Measurements from ENCODE around the gene HSPB2. TPM values are rescaled to one million over a fixed set of nuclear protein-coding genes. Genes with fewer than 3 reads are reported as not detected.
A peak's percentile ranks its signal among the peaks of the same experiment; 100 is the strongest.

HSPB2 gene
- total RNA-seq, 6 experiments from 2014 or later: 0.20 to 0.49 TPM; not detected in 4

DNA sequence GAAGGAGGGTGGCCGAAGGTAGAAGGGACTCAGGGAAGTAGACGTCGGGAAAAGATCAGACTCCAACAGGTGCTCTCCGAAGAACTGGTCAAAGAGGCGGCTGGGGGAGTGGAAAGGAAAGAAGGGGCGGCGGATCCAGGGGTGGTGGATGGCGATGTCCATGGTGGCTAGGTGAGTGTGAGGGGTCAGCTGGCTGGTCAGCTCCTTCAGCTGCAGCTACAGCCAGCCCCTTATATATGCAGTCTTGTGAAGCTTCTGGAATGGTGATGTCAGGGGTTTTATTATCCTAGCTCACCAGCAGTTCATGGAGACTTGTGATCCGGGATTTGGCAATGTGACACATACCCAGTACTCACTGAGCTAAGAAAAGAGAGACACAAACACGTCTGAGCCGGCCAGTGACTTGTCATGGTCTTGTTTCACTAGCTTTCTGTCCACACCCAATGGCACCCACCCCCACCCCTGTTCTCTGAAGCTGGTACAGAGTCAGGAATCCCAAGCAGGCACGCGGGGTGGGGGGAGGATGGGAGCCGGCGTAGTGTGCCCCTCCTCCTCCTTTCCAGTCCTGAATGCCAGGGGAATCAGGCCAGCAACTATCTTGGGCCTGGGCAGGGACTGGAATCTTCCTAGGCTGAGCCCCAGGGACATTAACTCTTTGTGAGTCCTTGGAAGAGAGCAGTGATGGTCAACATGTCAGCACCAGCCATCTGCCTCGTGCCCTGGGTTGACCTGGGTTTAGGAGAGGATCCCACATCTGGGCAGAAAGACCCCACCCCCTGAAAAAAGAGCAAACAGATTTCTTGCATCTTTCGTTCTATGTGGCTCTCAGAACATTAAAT lies 752 bp upstream of the HSPB2 start, which contains the start of gene CRYAB:
CRYAB (minus strand) TSS at position 208 of the 839 bp plus-strand sequence; CDS start at position 162, 46 bp downstream.
- H3K4me3 ChIP-seq: peak within 1 kb of the TSS; percentile 7 to 18 (median 7)
- no peaks in the 10 kb centered on the region for H3K36me3 ChIP-seq
- no peaks in the 10 kb centered on the region for H3K4me1 ChIP-seq
- peak; percentile 54 to 69 (median 56) for ATAC-seq
- WGBS (ENCODE audit: insufficient coverage, low coverage, low lambda C conversion rate, missing lambda C conversion rate): 70% methylated on average over 8 of the region's 17 CpGs
- no peaks in the 10 kb centered on the region for H3K9me3 ChIP-seq
- H3K27ac ChIP-seq: peak within 1 kb of the TSS; percentile 24 to 60 (median 51)
- DNase-seq: peak in 1 of 3 donors; percentile 52
- intact Hi-C loops (cut with DNase I): no loop called here
- no peak for TF ChIP-seq POLR2A (IDR thresholded peaks at IDR 0.05)
- TF ChIP-seq, protein P1, sequence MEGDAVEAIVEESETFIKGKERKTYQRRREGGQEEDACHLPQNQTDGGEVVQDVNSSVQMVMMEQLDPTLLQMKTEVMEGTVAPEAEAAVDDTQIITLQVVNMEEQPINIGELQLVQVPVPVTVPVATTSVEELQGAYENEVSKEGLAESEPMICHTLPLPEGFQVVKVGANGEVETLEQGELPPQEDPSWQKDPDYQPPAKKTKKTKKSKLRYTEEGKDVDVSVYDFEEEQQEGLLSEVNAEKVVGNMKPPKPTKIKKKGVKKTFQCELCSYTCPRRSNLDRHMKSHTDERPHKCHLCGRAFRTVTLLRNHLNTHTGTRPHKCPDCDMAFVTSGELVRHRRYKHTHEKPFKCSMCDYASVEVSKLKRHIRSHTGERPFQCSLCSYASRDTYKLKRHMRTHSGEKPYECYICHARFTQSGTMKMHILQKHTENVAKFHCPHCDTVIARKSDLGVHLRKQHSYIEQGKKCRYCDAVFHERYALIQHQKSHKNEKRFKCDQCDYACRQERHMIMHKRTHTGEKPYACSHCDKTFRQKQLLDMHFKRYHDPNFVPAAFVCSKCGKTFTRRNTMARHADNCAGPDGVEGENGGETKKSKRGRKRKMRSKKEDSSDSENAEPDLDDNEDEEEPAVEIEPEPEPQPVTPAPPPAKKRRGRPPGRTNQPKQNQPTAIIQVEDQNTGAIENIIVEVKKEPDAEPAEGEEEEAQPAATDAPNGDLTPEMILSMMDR (IDR thresholded peaks at IDR 0.05): no peak
- H3K27me3 ChIP-seq: no peaks in the 10 kb centered on the region

DNA sequence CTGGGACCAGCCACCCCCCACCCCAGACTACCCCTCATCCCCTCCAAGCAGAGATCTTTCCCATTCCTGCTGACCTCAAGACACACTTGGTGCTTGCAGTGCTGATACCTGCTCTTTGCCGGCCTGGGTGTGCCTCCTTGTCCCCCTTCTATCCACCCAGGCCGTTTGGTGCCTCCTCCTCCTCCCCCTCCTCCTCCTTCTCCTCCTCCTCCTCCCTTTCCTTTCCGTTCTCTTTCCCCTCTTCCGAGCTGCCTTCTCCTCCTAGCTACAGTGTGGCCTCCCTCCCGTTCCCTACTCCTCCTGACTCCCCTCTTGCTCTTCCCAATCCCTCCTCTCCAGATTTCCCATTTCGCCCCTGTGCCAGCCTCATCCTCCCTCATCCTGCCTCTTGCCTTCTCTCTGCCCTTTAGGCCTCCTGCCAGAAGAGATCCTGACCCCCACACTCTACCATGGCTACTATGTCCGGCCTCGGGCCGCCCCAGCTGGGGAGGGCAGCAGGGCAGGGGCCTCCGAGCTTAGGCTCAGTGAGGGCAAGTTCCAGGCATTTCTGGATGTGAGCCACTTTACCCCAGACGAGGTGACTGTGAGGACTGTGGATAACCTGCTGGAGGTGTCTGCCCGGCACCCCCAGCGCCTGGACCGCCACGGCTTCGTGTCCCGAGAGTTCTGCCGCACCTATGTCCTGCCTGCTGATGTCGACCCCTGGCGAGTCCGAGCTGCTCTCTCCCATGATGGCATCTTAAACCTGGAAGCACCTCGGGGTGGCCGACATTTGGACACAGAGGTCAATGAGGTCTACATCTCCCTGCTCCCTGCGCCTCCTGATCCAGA lies 712 bp downstream of the HSPB2 start:
- 53% methylated on average over 9 of the region's 24 CpGs for WGBS (ENCODE audit: insufficient coverage, low coverage, low lambda C conversion rate, missing lambda C conversion rate)
- ATAC-seq (peak in 1 of 4 donors; percentile 7), DNase-seq (no peak)
- intact Hi-C loops (cut with DNase I): no loop called here
- no peaks in the 10 kb centered on the region for H3K36me3 ChIP-seq
- no peaks in the 10 kb centered on the region for H3K9me3 ChIP-seq
- peaks cover 0 to 8% (median 2%) of the 10 kb centered on the region in 4 donors for H3K4me1 ChIP-seq
- TF ChIP-seq, protein P1 (IDR thresholded peaks at IDR 0.05): no peak
- no peak for TF ChIP-seq POLR2A (IDR thresholded peaks at IDR 0.05)
- peak overlapping the region in 1 of 3 donors; percentile 6 for H3K4me3 ChIP-seq
- H3K27me3 ChIP-seq: no peaks in the 10 kb centered on the region
- H3K27ac ChIP-seq: peak overlapping the region; percentile 38 to 60 (median 51)

DNA sequence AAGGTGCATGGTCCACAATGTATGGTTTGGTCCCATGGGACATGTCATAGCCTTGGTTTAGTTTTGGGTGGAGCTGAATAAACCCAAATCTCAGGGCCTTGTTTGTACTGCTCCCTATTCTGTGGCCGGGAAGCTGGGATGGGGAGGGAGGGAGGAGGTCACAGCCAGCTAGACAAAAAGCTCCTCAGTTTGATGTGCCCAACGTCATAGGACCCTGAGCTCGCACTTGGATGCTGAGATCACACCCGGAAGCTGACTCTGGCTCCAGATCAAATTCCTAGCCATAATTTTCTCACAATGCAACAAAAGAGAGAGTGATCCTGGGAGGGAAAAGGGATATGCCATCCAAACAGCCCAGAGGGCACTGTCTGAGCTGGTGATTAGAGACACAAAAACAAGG lies 1.5 kb downstream of the HSPB2 start:
- intact Hi-C loops (cut with DNase I): no loop called here
- Histone ChIP-seq H3K27ac (peak overlapping the region in 2 of 3 donors; percentile 49 to 60), H3K4me1 (peaks cover 0 to 10% (median 2%) of the 10 kb centered on the region in 4 donors), H3K4me3 (no peak overlapping the region), H3K9me3 (no peaks in the 10 kb centered on the region), H3K36me3 (no peaks in the 10 kb centered on the region), H3K27me3 (no peaks in the 10 kb centered on the region)
- TF ChIP-seq POLR2A (IDR thresholded peaks at IDR 0.05): no peak
- TF ChIP-seq, protein P1 (IDR thresholded peaks at IDR 0.05): no peak
- WGBS (ENCODE audit: insufficient coverage, low coverage, low lambda C conversion rate, missing lambda C conversion rate): 32% methylated on average over 3 of the region's 4 CpGs
- DNase-seq (no peak), ATAC-seq (no peak)

DNA sequence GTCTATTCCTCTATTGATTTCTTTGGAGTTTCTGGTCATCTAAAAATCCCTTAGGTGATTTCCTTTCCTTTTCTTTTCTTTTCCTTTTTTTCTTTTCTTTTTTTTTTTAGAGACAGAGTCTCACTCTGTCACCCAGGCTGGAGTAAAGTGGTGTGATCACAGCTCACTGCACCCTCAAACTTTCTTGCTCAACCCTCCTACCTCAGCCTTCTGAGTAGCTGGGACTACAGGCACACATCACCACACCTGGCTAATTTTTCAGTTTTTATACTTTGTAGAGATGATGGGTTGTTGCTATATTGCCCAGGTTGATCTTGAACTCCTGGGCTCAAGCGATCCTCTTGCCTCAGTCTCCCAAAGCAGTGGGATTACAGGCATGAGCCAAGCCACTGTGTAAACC lies 4.2 kb downstream of the HSPB2 start:
- Histone ChIP-seq H3K36me3 (no peaks in the 10 kb centered on the region), H3K27ac (no peak overlapping the region), H3K27me3 (no peaks in the 10 kb centered on the region), H3K9me3 (no peaks in the 10 kb centered on the region), H3K4me1 (peaks cover 0 to 16% (median 2%) of the 10 kb centered on the region in 4 donors), H3K4me3 (no peak overlapping the region)
- WGBS (ENCODE audit: insufficient coverage, low coverage, low lambda C conversion rate, missing lambda C conversion rate): 100% methylated on average over 1 of the region's 1 CpG
- intact Hi-C loops (cut with DNase I): no loop called here
- ATAC-seq (no peak), DNase-seq (no peak)
- TF ChIP-seq, protein P1 (IDR thresholded peaks at IDR 0.05): no peak
- no peak for TF ChIP-seq POLR2A (IDR thresholded peaks at IDR 0.05)
